ENCODE measurements around the gene CBARP.

Gene CBARP

DNA sequence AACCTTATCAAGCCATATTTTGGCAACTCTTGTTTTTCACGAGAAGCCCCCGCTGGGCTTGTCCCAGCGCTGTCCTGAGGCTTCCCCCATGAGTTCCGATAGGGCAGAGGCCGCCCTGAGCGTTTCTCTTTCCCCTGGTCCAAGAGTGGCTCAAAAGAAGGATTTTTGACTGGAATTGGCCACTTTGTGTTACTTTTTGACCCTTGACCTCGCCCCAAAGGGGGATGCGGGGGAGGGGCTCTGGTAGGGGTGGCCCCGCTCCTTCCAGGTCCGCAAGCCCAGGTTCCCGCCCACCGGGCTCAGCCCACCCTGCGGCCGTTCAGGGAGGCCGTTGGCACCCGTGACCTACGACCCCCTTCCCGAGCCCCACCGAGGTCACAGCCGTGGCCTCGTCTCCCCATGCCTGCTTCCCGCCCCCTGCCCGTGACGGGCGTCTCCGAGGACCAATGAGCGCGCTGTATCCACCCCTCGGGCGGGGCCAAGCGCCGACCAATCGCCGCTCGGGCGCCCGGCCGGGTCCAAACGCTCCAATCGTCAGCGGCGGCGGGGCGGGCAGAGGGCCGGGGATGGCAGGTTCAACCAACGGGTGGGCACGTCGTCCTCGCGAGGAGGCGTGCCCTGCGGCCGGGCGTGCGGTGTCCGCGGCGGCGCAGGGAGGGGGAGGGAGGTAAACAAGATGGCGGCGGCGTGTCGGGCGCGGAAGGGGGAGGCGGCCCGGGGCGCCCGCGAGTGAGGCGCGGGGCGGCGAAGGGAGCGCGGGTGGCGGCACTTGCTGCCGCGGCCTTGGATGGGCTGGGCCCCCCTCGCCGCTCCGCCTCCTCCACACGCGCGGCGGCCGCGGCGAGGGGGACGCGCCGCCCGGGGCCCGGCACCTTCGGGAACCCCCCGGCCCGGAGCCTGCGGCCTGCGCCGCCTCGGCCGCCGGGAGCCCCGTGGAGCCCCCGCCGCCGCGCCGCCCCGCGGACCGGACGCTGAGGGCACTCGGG lies 32.4 kb downstream of the CBARP start, which contains the start of gene STK11 (continued):
- TF ChIP-seq, protein P1, sequence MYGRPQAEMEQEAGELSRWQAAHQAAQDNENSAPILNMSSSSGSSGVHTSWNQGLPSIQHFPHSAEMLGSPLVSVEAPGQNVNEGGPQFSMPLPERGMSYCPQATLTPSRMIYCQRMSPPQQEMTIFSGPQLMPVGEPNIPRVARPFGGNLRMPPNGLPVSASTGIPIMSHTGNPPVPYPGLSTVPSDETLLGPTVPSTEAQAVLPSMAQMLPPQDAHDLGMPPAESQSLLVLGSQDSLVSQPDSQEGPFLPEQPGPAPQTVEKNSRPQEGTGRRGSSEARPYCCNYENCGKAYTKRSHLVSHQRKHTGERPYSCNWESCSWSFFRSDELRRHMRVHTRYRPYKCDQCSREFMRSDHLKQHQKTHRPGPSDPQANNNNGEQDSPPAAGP (tag by site-specific recombination; IDR thresholded peaks at IDR 0.05), result 0 out of 2 replicates have a peak, but pooled peaks have one; percentile 36
- no peak for TF ChIP-seq ZNF529 (tag by site-specific recombination; IDR thresholded peaks at IDR 0.05; ENCODE audit: insufficient replicate concordance)
- TF ChIP-seq ZNF184 (tag by site-specific recombination; IDR thresholded peaks at IDR 0.05), result no peak
- TF ChIP-seq ZNF426 (tag by site-specific recombination; IDR thresholded peaks at IDR 0.05), result no peak
- TF ChIP-seq WT1 (tag by site-specific recombination; IDR thresholded peaks at IDR 0.05), result no peak
- TF ChIP-seq ZNF48 (tag by site-specific recombination; IDR thresholded peaks at IDR 0.05), result no peak
- no peak for TF ChIP-seq ZNF544 (tag by site-specific recombination; IDR thresholded peaks at IDR 0.05)
- TF ChIP-seq, protein P2, sequence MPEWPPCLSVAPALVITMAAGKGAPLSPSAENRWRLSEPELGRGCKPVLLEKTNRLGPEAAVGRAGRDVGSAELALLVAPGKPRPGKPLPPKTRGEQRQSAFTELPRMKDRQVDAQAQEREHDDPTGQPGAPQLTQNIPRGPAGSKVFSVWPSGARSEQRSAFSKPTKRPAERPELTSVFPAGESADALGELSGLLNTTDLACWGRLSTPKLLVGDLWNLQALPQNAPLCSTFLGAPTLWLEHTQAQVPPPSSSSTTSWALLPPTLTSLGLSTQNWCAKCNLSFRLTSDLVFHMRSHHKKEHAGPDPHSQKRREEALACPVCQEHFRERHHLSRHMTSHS (tag by site-specific recombination; IDR thresholded peaks at IDR 0.05), result no peak
- no peak for TF ChIP-seq ZNF560 (tag by site-specific recombination; IDR thresholded peaks at IDR 0.05; ENCODE audit: borderline replicate concordance)
- TF ChIP-seq, protein P3, sequence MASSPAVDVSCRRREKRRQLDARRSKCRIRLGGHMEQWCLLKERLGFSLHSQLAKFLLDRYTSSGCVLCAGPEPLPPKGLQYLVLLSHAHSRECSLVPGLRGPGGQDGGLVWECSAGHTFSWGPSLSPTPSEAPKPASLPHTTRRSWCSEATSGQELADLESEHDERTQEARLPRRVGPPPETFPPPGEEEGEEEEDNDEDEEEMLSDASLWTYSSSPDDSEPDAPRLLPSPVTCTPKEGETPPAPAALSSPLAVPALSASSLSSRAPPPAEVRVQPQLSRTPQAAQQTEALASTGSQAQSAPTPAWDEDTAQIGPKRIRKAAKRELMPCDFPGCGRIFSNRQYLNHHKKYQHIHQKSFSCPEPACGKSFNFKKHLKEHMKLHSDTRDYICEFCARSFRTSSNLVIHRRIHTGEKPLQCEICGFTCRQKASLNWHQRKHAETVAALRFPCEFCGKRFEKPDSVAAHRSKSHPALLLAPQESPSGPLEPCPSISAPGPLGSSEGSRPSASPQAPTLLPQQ (tag by site-specific recombination; IDR thresholded peaks at IDR 0.05), result 0 out of 2 replicates have a peak, but pooled peaks have one; percentile 20
- TF ChIP-seq, protein P4, sequence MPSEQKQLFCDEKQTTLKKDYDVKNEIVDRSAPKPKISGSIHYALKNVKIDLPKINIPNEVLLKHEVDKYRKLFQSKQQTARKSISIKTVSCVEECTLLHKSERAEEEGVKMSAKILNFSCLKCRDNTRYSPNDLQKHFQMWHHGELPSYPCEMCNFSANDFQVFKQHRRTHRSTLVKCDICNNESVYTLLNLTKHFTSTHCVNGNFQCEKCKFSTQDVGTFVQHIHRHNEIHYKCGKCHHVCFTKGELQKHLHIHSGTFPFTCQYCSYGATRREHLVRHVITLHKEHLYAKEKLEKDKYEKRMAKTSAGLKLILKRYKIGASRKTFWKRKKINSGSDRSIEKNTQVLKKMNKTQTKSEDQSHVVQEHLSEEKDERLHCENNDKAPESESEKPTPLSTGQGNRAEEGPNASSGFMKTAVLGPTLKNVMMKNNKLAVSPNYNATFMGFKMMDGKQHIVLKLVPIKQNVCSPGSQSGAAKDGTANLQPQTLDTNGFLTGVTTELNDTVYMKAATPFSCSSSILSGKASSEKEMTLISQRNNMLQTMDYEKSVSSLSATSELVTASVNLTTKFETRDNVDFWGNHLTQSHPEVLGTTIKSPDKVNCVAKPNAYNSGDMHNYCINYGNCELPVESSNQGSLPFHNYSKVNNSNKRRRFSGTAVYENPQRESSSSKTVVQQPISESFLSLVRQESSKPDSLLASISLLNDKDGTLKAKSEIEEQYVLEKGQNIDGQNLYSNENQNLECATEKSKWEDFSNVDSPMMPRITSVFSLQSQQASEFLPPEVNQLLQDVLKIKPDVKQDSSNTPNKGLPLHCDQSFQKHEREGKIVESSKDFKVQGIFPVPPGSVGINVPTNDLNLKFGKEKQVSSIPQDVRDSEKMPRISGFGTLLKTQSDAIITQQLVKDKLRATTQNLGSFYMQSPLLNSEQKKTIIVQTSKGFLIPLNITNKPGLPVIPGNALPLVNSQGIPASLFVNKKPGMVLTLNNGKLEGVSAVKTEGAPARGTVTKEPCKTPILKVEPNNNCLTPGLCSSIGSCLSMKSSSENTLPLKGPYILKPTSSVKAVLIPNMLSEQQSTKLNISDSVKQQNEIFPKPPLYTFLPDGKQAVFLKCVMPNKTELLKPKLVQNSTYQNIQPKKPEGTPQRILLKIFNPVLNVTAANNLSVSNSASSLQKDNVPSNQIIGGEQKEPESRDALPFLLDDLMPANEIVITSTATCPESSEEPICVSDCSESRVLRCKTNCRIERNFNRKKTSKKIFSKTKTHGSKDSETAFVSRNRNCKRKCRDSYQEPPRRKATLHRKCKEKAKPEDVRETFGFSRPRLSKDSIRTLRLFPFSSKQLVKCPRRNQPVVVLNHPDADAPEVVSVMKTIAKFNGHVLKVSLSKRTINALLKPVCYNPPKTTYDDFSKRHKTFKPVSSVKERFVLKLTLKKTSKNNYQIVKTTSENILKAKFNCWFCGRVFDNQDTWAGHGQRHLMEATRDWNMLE (tag by site-specific recombination; conservative IDR thresholded peaks at IDR 0.05; ENCODE audit: low read depth), result no peak
- no peak for TF ChIP-seq MEIS1 (CRISPR knock-in tag; IDR thresholded peaks at IDR 0.05; ENCODE audit: borderline replicate concordance)
- TF ChIP-seq ZNF558 (tag by site-specific recombination; IDR thresholded peaks at IDR 0.05), result no peak
- TF ChIP-seq ZNF16 (tag by site-specific recombination; IDR thresholded peaks at IDR 0.05; ENCODE audit: low read depth), result no peak
- TF ChIP-seq ZNF416 (tag by site-specific recombination; IDR thresholded peaks at IDR 0.05), result no peak
- TF ChIP-seq ZNF521 (tag by site-specific recombination; IDR thresholded peaks at IDR 0.05), result no peak
- TF ChIP-seq KLF1 (tag by site-specific recombination; IDR thresholded peaks at IDR 0.05), result peak; percentile 43
- TF ChIP-seq SCRT2 (tag by site-specific recombination; IDR thresholded peaks at IDR 0.05), result no peak
- TF ChIP-seq, protein P5, sequence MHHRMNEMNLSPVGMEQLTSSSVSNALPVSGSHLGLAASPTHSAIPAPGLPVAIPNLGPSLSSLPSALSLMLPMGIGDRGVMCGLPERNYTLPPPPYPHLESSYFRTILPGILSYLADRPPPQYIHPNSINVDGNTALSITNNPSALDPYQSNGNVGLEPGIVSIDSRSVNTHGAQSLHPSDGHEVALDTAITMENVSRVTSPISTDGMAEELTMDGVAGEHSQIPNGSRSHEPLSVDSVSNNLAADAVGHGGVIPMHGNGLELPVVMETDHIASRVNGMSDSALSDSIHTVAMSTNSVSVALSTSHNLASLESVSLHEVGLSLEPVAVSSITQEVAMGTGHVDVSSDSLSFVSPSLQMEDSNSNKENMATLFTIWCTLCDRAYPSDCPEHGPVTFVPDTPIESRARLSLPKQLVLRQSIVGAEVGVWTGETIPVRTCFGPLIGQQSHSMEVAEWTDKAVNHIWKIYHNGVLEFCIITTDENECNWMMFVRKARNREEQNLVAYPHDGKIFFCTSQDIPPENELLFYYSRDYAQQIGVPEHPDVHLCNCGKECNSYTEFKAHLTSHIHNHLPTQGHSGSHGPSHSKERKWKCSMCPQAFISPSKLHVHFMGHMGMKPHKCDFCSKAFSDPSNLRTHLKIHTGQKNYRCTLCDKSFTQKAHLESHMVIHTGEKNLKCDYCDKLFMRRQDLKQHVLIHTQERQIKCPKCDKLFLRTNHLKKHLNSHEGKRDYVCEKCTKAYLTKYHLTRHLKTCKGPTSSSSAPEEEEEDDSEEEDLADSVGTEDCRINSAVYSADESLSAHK (tag by site-specific recombination; IDR thresholded peaks at IDR 0.05), result peak; percentile 22; the same call in 1 of the 2 replicates
- no peak for TF ChIP-seq ZNF214 (tag by site-specific recombination; IDR thresholded peaks at IDR 0.05; ENCODE audit: borderline replicate concordance)
- TF ChIP-seq RBAK (tag by site-specific recombination; IDR thresholded peaks at IDR 0.05), result no peak
- TF ChIP-seq, protein P6, sequence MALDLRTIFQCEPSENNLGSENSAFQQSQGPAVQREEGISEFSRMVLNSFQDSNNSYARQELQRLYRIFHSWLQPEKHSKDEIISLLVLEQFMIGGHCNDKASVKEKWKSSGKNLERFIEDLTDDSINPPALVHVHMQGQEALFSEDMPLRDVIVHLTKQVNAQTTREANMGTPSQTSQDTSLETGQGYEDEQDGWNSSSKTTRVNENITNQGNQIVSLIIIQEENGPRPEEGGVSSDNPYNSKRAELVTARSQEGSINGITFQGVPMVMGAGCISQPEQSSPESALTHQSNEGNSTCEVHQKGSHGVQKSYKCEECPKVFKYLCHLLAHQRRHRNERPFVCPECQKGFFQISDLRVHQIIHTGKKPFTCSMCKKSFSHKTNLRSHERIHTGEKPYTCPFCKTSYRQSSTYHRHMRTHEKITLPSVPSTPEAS (tag by site-specific recombination; IDR thresholded peaks at IDR 0.05), result no peak
- 0 out of 2 replicates have a peak, but pooled peaks have one; percentile 56 for TF ChIP-seq ZSCAN23 (tag by site-specific recombination; IDR thresholded peaks at IDR 0.05)
- TF ChIP-seq ZIC2 (tag by site-specific recombination; IDR thresholded peaks at IDR 0.05), result peak; percentile 30; the same call in 1 of the 2 replicates
- no peak for TF ChIP-seq ZNF549 (tag by site-specific recombination; IDR thresholded peaks at IDR 0.05)
- TF ChIP-seq ZNF366 (tag by site-specific recombination; conservative IDR thresholded peaks at IDR 0.05), result no peak
- TF ChIP-seq ZNF354C (tag by site-specific recombination; IDR thresholded peaks at IDR 0.05; ENCODE audit: borderline replicate concordance, low read depth), result no peak

All from HEK293 (cell line).